NT2/D1 (cell line): Measurements from ENCODE around the gene AKAP13.

Experiments used
- DNase-seq: peaks from one replicate; pipeline ENCODE4 v3.0.0-alpha.2; 2011; ENCODE audit warnings: low read depth, low spot score
- H3K27me3 ChIP-seq: 2 replicates; pipeline ENCODE4 v1.6.0; 2011; ENCODE audit warnings: mild to moderate bottlenecking; ENCODE audit not compliant: insufficient read length, insufficient read depth
- H3K36me3 ChIP-seq: 2 replicates; pipeline ENCODE4 v1.6.1; 2011; ENCODE audit warnings: mild to moderate bottlenecking, low read length, mixed read lengths; ENCODE audit not compliant: insufficient read depth, insufficient read length
- H3K4me1 ChIP-seq: 2 replicates; pipeline ENCODE4 v1.5.1; 2011; ENCODE audit not compliant: insufficient read depth, insufficient read length
- H3K4me3 ChIP-seq: 2 replicates; pipeline ENCODE4 v1.5.1; 2011; ENCODE audit warnings: low read depth; ENCODE audit not compliant: insufficient read length
- H3K9ac ChIP-seq: 2 replicates; pipeline ENCODE4 v1.6.0; 2011; ENCODE audit warnings: low read depth; ENCODE audit not compliant: insufficient read length
- H3K9me3 ChIP-seq: 2 replicates; pipeline ENCODE4 v1.5.1; 2011; ENCODE audit warnings: mild to moderate bottlenecking, low read length; ENCODE audit not compliant: insufficient read depth
- SUZ12 ChIP-seq: IDR thresholded peaks from 2 replicates; pipeline ENCODE4 v1.6.1; 2011; ENCODE audit not compliant: insufficient read length, insufficient read depth; ENCODE audit errors: extremely low read depth
- YY1 ChIP-seq: IDR thresholded peaks from 2 replicates; pipeline ENCODE4 v1.6.1; 2011; ENCODE audit not compliant: insufficient read length, insufficient read depth
- ZNF274 ChIP-seq: IDR thresholded peaks from 2 replicates; pipeline ENCODE4 v1.6.1; 2011; ENCODE audit warnings: mild to moderate bottlenecking, low read depth, low read length

Gene AKAP13

GRCh38 chr15:85541744-85542143 lies 161.3 kb downstream of the AKAP13 start:
- no peak overlapping the region for H3K4me3 ChIP-seq
- no peaks in the 10 kb centered on the region for H3K27me3 ChIP-seq
- H3K9ac ChIP-seq, result no peak overlapping the region
- no peaks in the 10 kb centered on the region for H3K9me3 ChIP-seq
- TF ChIP-seq SUZ12 (no peak), ZNF274 (no peak), YY1 (no peak)
- H3K4me1 ChIP-seq, result no peaks in the 10 kb centered on the region
- no peak for DNase-seq
- peaks cover 19% of the 10 kb centered on the region for H3K36me3 ChIP-seq

- Histone ChIP-seq H3K9ac (no peak overlapping the region), H3K9me3 (no peaks in the 10 kb centered on the region), H3K4me1 (no peaks in the 10 kb centered on the region), H3K27me3 (no peaks in the 10 kb centered on the region), H3K36me3 (peaks cover 19% of the 10 kb centered on the region), H3K4me3 (no peak overlapping the region)
- DNase-seq, result no peak
- TF ChIP-seq SUZ12 (no peak), YY1 (no peak), ZNF274 (no peak)
These were observed 162.1 kb downstream of the AKAP13 start for GRCh38 chr15:85542488-85542887.

GRCh38 chr15:85542895-85543331 lies 162.5 kb downstream of the AKAP13 start:
- Histone ChIP-seq H3K4me1 (no peaks in the 10 kb centered on the region), H3K27me3 (no peaks in the 10 kb centered on the region), H3K9ac (no peak overlapping the region), H3K9me3 (no peaks in the 10 kb centered on the region), H3K36me3 (peaks cover 19% of the 10 kb centered on the region), H3K4me3 (no peak overlapping the region)
- TF ChIP-seq SUZ12, result no peak
- TF ChIP-seq ZNF274, result no peak
- no peak for TF ChIP-seq YY1
- no peak for DNase-seq

- no peaks in the 10 kb centered on the region for H3K4me1 ChIP-seq
- no peaks in the 10 kb centered on the region for H3K27me3 ChIP-seq
- H3K36me3 ChIP-seq, result peaks cover 19% of the 10 kb centered on the region
- H3K9me3 ChIP-seq, result no peaks in the 10 kb centered on the region
- no peak overlapping the region for H3K4me3 ChIP-seq
- TF ChIP-seq SUZ12 (no peak), ZNF274 (no peak), YY1 (no peak)
- no peak overlapping the region for H3K9ac ChIP-seq
- no peak for DNase-seq
These were observed 163.3 kb downstream of the AKAP13 start for GRCh38 chr15:85543741-85544155.

GRCh38 chr15:85545185-85545584 lies 164.8 kb downstream of the AKAP13 start:
- H3K36me3 ChIP-seq, result peaks cover 22% of the 10 kb centered on the region
- TF ChIP-seq SUZ12, result no peak
- no peak for TF ChIP-seq YY1
- no peak for TF ChIP-seq ZNF274
- DNase-seq, result no peak
- no peak overlapping the region for H3K9ac ChIP-seq
- H3K9me3 ChIP-seq, result no peaks in the 10 kb centered on the region
- H3K27me3 ChIP-seq, result no peaks in the 10 kb centered on the region
- no peaks in the 10 kb centered on the region for H3K4me1 ChIP-seq
- no peak overlapping the region for H3K4me3 ChIP-seq

GRCh38 chr15:85545752-85546151 lies 165.3 kb downstream of the AKAP13 start:
- no peak overlapping the region for H3K9ac ChIP-seq
- no peak overlapping the region for H3K4me3 ChIP-seq
- no peaks in the 10 kb centered on the region for H3K4me1 ChIP-seq
- DNase-seq, result no peak
- no peaks in the 10 kb centered on the region for H3K9me3 ChIP-seq
- H3K27me3 ChIP-seq, result no peaks in the 10 kb centered on the region
- TF ChIP-seq ZNF274, result no peak
- TF ChIP-seq SUZ12, result no peak
- TF ChIP-seq YY1, result no peak
- H3K36me3 ChIP-seq, result peaks cover 23% of the 10 kb centered on the region

- Histone ChIP-seq H3K9ac (no peak overlapping the region), H3K4me1 (no peaks in the 10 kb centered on the region), H3K36me3 (peaks cover 27% of the 10 kb centered on the region), H3K27me3 (no peaks in the 10 kb centered on the region), H3K9me3 (no peaks in the 10 kb centered on the region), H3K4me3 (no peak overlapping the region)
- DNase-seq, result no peak
- no peak for TF ChIP-seq ZNF274
- TF ChIP-seq YY1, result no peak
- TF ChIP-seq SUZ12, result no peak
These were observed 167.0 kb downstream of the AKAP13 start for GRCh38 chr15:85547386-85547785.

GRCh38 chr15:85550283-85550682 lies 169.9 kb downstream of the AKAP13 start:
- DNase-seq, result no peak
- Histone ChIP-seq H3K9me3 (no peaks in the 10 kb centered on the region), H3K36me3 (peaks cover 14% of the 10 kb centered on the region), H3K4me1 (no peaks in the 10 kb centered on the region), H3K4me3 (no peak overlapping the region), H3K27me3 (no peaks in the 10 kb centered on the region), H3K9ac (no peak overlapping the region)
- no peak for TF ChIP-seq YY1
- TF ChIP-seq SUZ12, result no peak
- TF ChIP-seq ZNF274, result no peak
